CD4-positive, alpha-beta T cell treated with Interleukin-10 for 1 hour (primary cell): ENCODE data around the gene NANOS2.

Experiments
- DNase-seq: peaks from one replicate; pipeline ENCODE4 v3.0.0-alpha.2; 2020

NANOS2 gene

DNA sequence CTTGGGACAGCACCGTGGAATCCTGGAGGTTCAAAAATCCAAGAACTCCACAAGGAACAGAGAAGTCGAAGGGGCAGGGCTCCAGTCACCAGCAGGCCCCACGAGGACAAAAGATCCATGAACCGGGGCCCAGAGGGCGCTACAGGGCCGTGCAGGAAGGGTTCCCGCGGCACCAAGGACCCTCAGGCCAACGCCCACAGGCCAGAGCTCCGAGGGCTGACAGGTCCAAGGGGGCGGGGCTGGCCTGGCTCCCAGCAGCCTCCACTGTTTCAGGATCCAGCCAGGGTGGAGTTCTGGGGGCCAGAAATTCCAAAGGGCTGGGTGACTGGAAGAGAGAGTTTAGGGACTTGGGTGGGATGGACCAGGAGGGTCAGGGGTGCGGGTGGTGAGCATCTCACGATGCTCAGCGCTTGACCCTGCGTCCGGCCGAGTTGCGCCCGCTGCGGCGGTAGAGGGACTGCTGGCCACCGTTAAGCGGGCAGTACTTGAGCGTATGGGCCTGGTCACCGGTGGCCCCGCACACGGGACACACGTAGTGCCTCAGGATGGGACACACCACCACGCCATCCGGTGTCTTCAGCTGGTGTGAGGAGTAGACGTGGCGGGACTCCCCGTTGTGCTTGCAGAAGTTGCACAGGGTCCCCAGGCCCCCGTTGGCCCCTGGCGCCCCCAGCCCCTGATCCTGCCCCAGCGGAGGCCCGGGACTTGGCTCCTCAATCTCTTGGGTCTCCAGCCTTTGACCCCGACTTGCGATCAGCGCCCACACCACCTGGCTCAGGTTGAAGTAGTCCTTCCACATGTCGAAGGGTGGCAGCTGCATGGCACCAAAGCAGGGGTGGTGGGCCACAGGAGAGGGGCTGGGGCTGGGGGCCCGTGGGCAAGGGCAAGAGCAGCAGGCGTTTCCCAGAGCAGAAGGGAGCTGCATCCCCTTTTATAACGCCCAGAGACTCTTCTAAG, at the start of gene NANOS2:
Gene NANOS2 (minus strand): TSS at position 905 of the 957 bp plus-strand sequence. CDS start 85 bp downstream, at position 820.
- no peak for DNase-seq

- no peak for DNase-seq
Observed at GRCh38 chr19:45962021-45962420, 47.4 kb upstream of the NANOS2 start.

DNA sequence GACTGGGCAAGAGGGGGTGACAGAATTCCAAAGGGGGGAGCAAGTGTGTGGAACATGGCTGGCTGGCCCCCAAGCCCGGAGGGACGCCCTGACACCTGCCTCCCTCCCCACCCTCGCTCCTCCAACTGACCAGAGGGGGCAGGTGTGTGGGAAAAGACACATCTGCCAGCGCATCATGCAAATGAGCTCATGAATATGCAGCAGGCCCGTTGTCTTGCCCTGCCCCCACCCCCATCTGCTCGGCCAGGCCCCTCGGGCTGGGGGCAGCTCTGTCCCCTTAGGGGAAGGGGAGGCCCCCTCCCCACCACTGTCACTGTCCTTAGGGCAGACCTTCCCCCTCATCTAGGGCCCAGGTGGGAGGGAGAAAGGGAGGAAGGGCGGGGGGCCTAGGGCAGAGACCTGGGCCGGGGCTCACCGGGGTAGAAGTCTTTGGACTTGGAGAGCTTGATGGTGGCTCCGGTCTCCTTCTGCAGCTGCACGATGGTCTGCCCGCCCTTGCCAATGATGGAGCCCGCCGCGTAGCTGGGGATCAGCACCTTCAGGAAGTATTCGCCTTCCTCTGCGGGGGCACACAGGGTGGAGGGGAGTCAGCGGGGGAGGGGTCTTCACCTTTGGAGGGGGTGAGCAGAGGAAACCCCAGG, 46.1 kb upstream of the NANOS2 start:
- no peak for DNase-seq

DNA sequence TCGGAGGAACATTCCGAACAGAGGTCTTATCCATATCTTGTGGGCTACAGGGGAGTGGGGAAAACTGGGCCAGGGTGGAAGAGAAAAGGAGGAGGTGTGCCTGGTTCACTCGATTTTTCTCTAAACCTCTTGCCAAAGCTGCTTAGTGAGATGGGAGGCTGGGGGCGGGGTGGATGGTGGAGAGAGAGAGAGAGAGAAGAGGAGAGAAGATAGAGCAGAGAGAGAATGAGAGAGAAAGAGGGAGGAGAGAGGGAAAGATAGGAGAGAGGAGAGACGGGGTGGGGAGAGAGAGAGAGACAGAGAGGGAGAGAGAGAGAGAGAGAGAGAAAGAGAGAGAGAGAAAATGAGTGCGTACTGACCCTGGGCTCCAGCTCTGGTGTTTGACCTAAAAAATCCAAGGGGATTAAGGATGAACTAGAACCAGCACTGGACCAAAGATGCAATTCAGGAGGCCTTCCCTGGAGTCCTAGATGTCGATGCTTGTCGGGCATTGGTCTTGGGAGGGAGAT, 45.0 kb upstream of the NANOS2 start:
- DNase-seq: no peak

- DNase-seq: no peak
Observed at GRCh38 chr19:45958769-45959516, 44.4 kb upstream of the NANOS2 start.

GRCh38 chr19:45958320-45958719, 43.7 kb upstream of the NANOS2 start:
- DNase-seq: no peak

DNA sequence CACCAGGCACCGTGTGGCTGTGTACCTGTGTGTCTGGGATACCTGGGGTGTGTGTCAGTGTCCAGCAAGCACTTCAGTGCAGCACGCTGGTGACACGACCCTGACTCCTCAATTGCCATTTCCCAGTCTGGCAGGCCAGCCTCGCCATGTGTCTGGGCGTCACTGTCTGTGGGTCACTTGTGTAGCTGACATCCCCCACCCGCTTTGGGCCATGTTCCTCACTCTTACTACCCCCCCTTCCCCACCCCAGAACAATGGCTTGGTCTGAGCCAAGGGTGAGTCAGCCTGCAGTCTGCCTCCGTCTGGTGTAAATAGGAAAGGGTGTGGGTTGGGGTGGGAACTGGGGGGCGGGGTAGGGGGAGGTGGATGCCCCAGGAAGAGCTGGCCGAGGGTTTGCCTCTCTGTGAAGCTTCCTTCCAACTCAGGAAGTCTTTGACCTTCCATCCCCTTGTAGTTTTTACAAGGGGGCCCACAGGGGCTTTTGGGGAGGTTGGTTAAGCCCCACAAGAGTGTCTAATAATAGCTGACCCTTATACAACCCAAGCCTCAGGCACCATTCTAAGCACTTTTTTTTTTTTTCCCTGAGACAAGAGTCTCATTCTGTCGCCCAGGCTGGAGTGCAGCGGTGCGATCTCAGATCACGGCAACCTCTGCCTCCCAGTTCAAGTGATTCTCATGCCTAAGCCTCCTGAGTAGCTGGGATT, 41.5 kb upstream of the NANOS2 start:
- no peak for DNase-seq

GRCh38 chr19:45954156-45954555, 39.6 kb upstream of the NANOS2 start:
- no peak for DNase-seq

DNA sequence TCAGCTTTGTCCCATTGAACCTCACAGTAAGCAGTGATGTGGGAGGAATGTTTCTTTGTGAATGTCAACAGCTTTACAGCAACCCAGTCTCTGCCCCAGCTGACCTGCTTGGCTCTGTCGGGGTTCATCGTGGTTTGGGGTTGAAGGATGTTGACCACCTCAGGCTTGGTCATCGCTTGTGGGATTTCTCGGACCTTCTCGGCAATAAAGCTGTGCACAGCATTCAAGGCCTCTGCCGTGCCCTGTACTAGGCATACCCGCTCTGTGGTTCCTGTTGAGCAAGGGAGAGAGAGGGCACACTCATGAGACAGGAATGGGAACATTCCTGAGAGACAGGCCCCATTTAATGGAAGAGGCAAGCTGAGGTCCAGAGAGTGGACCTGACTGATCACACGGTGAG, 39.1 kb upstream of the NANOS2 start:
- DNase-seq: no peak

- peak; percentile 21 for DNase-seq
Observed at GRCh38 chr19:45952686-45953505, 38.3 kb upstream of the NANOS2 start.

GRCh38 chr19:45952341-45952685, 37.7 kb upstream of the NANOS2 start:
- no peak for DNase-seq

GRCh38 chr19:45947926-45948325, 33.3 kb upstream of the NANOS2 start:
- DNase-seq: no peak

GRCh38 chr19:45940515-45940805, 25.9 kb upstream of the NANOS2 start:
- no peak for DNase-seq

DNA sequence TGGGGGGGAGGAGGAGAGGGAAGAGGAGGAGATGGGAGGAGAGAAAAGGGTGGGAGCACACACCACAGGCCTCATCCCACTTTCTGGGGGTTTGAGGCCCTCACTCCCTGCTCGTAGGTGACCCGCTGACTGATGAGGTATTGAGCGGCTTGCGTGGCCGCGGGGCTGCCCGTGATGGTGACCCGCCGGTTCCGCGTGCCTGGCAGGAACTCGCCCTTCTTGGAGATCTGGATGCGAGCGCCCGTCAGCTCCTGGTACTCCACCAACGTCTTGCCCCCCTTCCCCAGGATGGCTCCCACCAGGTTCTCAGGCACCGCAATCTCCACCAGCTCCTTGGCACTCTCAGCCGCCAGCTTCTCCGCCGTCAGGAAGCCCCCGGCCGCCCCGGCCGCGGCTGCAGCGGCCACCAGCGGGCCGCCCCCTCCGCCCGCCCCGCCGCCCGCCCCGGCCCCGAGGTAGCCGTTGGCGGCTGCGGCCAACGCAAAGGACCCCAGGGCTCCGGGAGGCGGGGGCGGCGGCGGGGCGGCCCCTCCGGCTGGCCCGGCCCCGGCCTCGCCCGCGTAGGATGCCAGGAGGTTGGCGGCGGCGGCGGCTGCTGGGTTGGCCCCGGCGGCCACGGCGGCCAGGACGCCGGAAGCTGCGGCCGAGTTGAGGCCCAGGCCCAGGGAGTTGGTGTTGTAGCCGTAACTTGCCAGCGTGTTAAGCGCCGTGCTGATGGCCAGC, 25.4 kb upstream of the NANOS2 start:
- no peak for DNase-seq

GRCh38 chr19:45938733-45939319, 24.2 kb upstream of the NANOS2 start:
- no peak for DNase-seq

DNA sequence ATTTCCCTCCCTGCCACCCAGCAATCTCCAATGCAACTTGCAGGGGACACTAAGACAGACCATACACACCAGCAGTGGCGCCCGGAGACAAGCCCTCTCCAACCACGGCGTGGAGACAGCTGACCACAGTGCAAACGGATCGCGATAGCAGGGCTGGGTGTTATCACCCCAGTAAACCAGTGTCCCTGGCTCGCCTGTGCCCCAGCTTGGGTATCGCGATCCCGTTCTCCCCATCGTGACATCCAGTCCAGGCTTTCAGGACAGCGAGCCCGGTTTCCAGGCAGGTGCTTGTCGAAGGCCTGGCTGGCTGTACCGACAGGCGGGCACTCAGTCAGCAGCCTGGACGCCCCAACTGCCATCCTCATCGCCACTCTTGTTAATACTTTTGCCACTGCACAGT, 20.7 kb upstream of the NANOS2 start:
- DNase-seq: no peak

DNA sequence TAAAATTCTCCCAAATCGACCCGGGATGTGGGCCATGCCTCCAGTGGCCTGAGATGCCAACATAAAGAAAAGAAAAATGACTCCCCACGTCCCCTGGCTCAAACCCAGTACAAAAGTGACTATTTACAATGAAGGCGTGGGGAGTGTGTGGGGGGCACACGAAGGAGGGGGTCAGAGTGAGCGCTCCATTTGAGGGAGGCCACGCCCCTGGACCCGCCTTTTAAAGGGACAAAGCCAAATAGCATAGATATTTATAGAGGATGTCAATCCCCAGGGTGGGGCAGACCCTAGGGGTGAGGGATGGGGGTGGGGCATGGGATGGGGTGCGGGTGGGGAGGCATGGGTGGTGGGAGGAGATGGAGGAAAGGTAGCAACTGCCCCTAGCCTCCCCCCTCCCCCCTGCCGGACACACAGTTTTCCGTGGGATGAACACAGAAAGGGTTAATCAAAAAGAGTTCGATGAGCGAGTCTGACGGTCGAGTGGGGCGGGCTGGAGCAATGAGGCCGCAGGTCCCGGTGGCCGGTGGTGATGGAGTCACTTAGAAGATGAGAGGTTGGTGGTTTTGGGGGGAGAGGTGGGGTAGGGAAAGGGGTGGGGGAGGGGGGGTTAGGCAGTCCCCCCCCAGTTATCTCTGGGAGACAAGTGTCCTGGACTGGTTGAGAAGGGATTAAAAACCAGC, 20.1 kb upstream of the NANOS2 start:
- DNase-seq: no peak

DNA sequence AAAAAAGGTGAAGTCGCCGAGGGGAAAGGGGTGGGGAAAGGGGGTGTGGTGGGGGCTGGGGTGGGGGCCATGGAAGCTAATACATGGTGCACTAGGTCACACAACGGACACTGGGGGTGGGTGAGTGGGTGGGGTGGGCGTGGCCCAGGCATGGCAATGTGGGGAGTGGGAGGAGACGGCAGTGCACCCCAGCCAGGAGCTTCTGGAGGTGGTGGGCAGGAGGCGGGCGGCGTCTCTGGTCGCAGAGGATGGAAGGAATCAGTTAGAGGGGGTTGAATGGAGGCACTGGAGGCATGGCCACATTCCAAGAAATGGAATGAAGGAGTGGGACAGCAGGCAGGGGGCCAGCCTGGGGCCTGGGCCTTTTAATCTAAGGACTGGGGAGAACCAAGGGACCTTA, 19.2 kb upstream of the NANOS2 start:
- no peak for DNase-seq

- DNase-seq: no peak
Observed at GRCh38 chr19:45931055-45931454, 16.5 kb upstream of the NANOS2 start.

DNA sequence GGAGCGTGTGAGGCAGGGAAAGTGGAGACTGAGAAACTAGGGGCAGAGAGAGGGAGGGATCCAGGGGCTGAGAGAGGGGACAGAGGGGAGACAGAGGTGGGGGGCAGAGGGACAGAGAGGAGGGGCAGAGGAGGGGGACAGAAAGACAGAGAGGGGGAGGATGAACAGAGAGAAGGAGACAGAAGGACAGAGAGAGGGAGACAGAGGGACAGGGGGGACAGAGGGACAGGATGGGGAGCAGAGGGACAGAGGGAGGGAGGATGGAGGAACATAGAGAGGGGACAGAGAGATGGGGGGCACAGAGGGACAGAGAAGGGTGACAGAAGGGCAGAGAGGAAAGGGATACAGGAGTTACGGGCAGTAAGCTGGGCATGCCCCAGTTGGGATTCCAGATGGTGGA, 14.7 kb upstream of the NANOS2 start:
- no peak for DNase-seq
